Subcutaneous abdominal adipose tissue (tissue), 5 donors: ENCODE measurements around the gene DNAJC2.

ENCODE experiments used
- H3K27ac ChIP-seq: one replicate; pipeline ENCODE4 v1.7.0; 2013; ENCODE audit warnings: low read depth, mild to moderate bottlenecking, inconsistent platforms, low read length, moderate library complexity
- H3K27me3 ChIP-seq, 5 donors: one replicate each; pipeline ENCODE4 v1.7.0; 2013; ENCODE audit warnings: low read length in 5 of 5, inconsistent platforms in 1 of 5; ENCODE audit not compliant: control insufficient read depth in 5 of 5, insufficient read depth in 4 of 5
- H3K36me3 ChIP-seq, 5 donors: one replicate each; pipeline ENCODE4 v1.7.0; 2013; ENCODE audit warnings: low read length in 5 of 5; ENCODE audit not compliant: control insufficient read depth in 5 of 5, insufficient read depth in 5 of 5
- H3K4me1 ChIP-seq, 5 donors: one replicate each; pipeline ENCODE4 v1.7.0; 2013; ENCODE audit warnings: low read length in 5 of 5, mild to moderate bottlenecking in 3 of 5, moderate library complexity in 1 of 5; ENCODE audit not compliant: control insufficient read depth in 5 of 5, insufficient read depth in 5 of 5
- H3K4me3 ChIP-seq, 5 donors: one replicate each; pipeline ENCODE4 v1.7.0; 2013; ENCODE audit warnings: low read length in 5 of 5, low read depth in 1 of 5
- H3K9ac ChIP-seq, 5 donors: one replicate each; pipeline ENCODE4 v1.7.0; 2013; ENCODE audit warnings: low read length in 5 of 5, mild to moderate bottlenecking in 4 of 5, moderate library complexity in 3 of 5
- H3K9me3 ChIP-seq, 5 donors: one replicate each; pipeline ENCODE4 v1.7.0; 2013; ENCODE audit warnings: low read length in 5 of 5; ENCODE audit not compliant: control insufficient read depth in 5 of 5
- donor health status: healthy.
- donor health status: healthy.
- donor health status: healthy.
- donor health status: healthy.
- donor health status: healthy.

Gene DNAJC2

GRCh38 chr7:103379270-103379975 is 34.9 kb upstream of the DNAJC2 start:
- H3K4me3 ChIP-seq, result no peak overlapping the region
- peaks cover 0 to 6% (median 0%) of the 10 kb centered on the region in 5 donors for H3K27me3 ChIP-seq
- no peaks in the 10 kb centered on the region for H3K4me1 ChIP-seq
- no peak overlapping the region for H3K27ac ChIP-seq
- no peaks in the 10 kb centered on the region for H3K9me3 ChIP-seq
- no peaks in the 10 kb centered on the region for H3K36me3 ChIP-seq
- no peak overlapping the region for H3K9ac ChIP-seq

- no peak overlapping the region for H3K9ac ChIP-seq
- no peaks in the 10 kb centered on the region for H3K4me1 ChIP-seq
- H3K36me3 ChIP-seq, result peaks cover 5 to 15% (median 14%) of the 10 kb centered on the region in 5 donors
These were observed 29.5 kb upstream of the DNAJC2 start for GRCh38 chr7:103373866-103374643.

DNA sequence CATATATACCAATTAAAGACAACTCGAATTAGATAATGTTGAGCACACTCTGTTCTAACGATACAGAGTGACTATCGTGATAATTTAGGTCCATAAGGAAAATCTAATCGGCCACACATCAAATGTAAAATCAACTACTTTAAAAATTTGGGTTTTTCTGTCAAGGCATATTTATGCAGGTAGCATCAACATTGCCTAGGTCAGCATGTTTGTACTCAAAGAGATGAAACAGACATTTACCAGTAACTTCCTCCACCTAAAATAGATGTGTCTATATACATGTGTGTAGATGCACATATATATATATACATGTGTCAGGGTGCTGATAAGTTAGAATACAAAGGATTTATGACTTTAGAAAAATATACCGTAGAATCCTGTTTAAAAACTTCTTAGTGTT is 24.9 kb upstream of the DNAJC2 start:
- H3K9ac ChIP-seq, result no peak overlapping the region
- no peaks in the 10 kb centered on the region for H3K4me1 ChIP-seq
- H3K36me3 ChIP-seq, result peaks cover 40 to 59% (median 53%) of the 10 kb centered on the region in 5 donors
- no peaks in the 10 kb centered on the region for H3K27me3 ChIP-seq
- no peak overlapping the region for H3K27ac ChIP-seq
- H3K9me3 ChIP-seq, result no peaks in the 10 kb centered on the region
- H3K4me3 ChIP-seq, result no peak overlapping the region

More at GRCh38 chr7:103373866-103374643, 29.5 kb upstream of the DNAJC2 start:
- no peak overlapping the region for H3K4me3 ChIP-seq
- peaks cover 0 to 4% (median 0%) of the 10 kb centered on the region in 5 donors for H3K27me3 ChIP-seq
- H3K9me3 ChIP-seq, result no peaks in the 10 kb centered on the region
- H3K27ac ChIP-seq, result no peak overlapping the region

DNA sequence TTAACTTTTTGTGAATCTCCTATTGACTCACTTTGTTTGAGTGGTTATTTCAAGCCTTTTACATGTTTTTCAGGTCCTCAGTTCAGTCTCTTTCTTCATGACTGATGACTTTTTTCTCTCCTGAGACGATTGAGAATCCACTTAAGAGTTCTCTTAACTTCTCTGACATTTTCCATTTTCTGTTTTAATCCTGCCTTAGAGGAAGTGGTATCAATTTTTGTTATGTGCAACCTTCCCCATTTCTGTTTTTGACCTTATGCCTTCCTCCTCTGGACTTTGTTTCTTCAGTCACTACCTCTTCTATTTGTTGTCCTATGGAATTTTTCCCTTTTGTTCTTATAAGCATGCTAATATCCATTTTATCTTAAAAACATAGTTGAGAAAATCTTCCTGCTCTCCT is 5.2 kb upstream of the DNAJC2 start:
- Histone ChIP-seq H3K27me3 (no peaks in the 10 kb centered on the region), H3K4me3 (no peak overlapping the region), H3K9me3 (no peaks in the 10 kb centered on the region), H3K4me1 (peaks cover 3 to 46% (median 42%) of the 10 kb centered on the region in 5 donors), H3K36me3 (peaks cover 0 to 17% (median 11%) of the 10 kb centered on the region in 5 donors), H3K9ac (peak overlapping the region in 3 of 5 donors; percentile 5 to 35 (median 23)), H3K27ac (no peak overlapping the region)

GRCh38 chr7:103348959-103349358 is 4.4 kb upstream of the DNAJC2 start:
- Histone ChIP-seq H3K36me3 (peaks cover 0 to 11% (median 9%) of the 10 kb centered on the region in 5 donors), H3K9me3 (no peaks in the 10 kb centered on the region), H3K9ac (peak overlapping the region in 4 of 5 donors; percentile 95 to 100 (median 100)), H3K27ac (no peak overlapping the region), H3K27me3 (no peaks in the 10 kb centered on the region), H3K4me3 (peak overlapping the region; percentile 95 to 100 (median 99)), H3K4me1 (peaks cover 5 to 47% (median 46%) of the 10 kb centered on the region in 5 donors)

GRCh38 chr7:103348452-103348851 is 3.9 kb upstream of the DNAJC2 start:
- Histone ChIP-seq H3K27me3 (no peaks in the 10 kb centered on the region), H3K4me3 (peak overlapping the region; percentile 95 to 100 (median 99)), H3K9ac (peak overlapping the region; percentile 13 to 100 (median 99)), H3K9me3 (no peaks in the 10 kb centered on the region), H3K27ac (peak overlapping the region; percentile 97), H3K4me1 (peaks cover 5 to 52% (median 51%) of the 10 kb centered on the region in 5 donors), H3K36me3 (peaks cover 0 to 11% (median 9%) of the 10 kb centered on the region in 5 donors)

- Histone ChIP-seq H3K4me3 (peak within 1 kb of the TSS; percentile 95 to 100 (median 99)), H3K9ac (peak within 1 kb of the TSS; percentile 95 to 100 (median 100)), H3K27ac (peak within 1 kb of the TSS; percentile 97), H3K9me3 (no peaks in the 10 kb centered on the region), H3K27me3 (no peaks in the 10 kb centered on the region), H3K4me1 (peaks cover 5 to 57% (median 54%) of the 10 kb centered on the region in 5 donors), H3K36me3 (peaks cover 0 to 9% (median 4%) of the 10 kb centered on the region in 5 donors)
These were observed 3.1 kb upstream of the DNAJC2 start, which contains the start of gene PSMC2 for GRCh38 chr7:103347507-103348267. Gene PSMC2 (plus strand): TSS chr7:103347643. CDS start chr7:103347712, 69 bp downstream.

DNA sequence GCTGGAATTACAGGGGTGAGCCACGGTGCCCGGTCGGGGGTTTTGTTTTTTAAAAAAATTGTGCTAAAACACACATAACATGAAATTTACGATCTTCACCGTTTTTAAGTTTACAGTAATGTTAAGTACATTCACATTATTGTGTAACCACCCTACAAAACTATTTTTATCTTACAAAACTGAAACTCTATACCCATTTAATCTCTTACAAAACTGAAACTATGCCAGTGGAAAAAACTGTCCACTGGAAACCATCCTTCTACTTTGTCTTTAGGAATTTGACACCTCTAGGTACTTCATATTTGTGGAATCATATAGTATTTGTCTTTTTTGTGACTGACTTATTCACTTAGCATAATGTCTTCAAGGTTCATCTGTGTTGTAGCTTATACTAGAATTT is 1.8 kb upstream of the DNAJC2 start:
- H3K4me1 ChIP-seq, result peaks cover 5 to 55% (median 54%) of the 10 kb centered on the region in 5 donors
- H3K36me3 ChIP-seq, result peaks cover 4 to 6% (median 4%) of the 10 kb centered on the region in 5 donors
- H3K9ac ChIP-seq, result no peak overlapping the region
- no peak overlapping the region for H3K27ac ChIP-seq
- H3K4me3 ChIP-seq, result no peak overlapping the region
- no peaks in the 10 kb centered on the region for H3K9me3 ChIP-seq
- no peaks in the 10 kb centered on the region for H3K27me3 ChIP-seq

- no peaks in the 10 kb centered on the region for H3K27me3 ChIP-seq
- H3K9me3 ChIP-seq, result no peaks in the 10 kb centered on the region
- H3K36me3 ChIP-seq, result peaks cover 14 to 28% (median 22%) of the 10 kb centered on the region in 5 donors
- H3K27ac ChIP-seq, result peak overlapping the region; percentile 76
- peaks cover 5 to 42% (median 31%) of the 10 kb centered on the region in 5 donors for H3K4me1 ChIP-seq
- peak overlapping the region; percentile 86 to 98 (median 95) for H3K4me3 ChIP-seq
- peak overlapping the region; percentile 87 to 99 (median 94) for H3K9ac ChIP-seq
These were observed 662 bp downstream of the DNAJC2 start for GRCh38 chr7:103343758-103344452.
